ENCODE data around the gene KRT17.

The KRT17 gene

DNA sequence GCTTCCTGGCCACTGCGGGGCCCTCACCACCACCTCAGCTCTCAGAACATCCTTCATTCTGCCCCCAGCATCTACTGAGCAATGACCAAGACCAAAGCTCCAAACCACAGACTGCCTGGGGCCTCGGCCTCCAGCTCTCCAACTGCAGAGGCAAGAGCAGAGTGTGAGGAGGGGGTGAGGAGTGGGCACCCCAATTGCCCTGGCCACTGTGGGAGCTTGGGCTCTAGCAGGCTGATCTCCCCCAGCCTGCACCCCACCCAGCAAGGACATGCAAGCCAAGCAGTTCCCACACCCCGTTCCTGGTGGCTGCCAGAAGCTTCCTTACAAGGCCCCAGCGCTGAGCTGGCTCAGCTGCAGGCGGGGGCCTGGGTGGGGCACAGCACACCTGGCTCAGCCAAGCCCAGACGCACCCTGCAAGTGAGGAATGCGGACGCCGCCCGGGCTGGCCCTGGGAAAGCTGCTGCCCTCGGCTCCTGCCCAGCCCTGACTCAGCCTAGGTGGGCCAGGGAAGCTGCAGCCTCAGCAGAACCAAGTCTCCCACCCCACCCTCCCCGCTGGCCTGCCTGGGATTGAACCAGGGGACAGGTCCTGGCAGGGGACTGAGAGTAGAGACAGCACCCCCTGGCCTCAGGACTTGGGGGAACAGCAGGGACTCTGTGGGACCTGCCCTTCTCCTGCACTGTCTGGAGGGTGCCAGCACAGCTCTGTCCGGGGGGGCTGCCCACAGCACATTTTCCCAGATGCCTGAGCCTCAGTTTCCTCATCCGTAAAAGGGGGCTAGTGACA is 29.7 kb upstream of the KRT17 start:
- Histone ChIP-seq H3K36me3 (ENCODE audit: control insufficient read depth in 1 of 2, insufficient read depth in 2 of 2, low read length in 2 of 2) (no peaks in the 10 kb centered on the region), H3K4me3 (ENCODE audit: low read depth in 1 of 2, low read length in 2 of 2) (peak overlapping the region in 1 of 2 donors; percentile 41), H3K4me1 (ENCODE audit: control insufficient read depth in 1 of 2, insufficient read depth in 2 of 2, low read length in 2 of 2) (peaks cover 87 to 91% of the 10 kb centered on the region in 2 donors), H3K27me3 (ENCODE audit: control insufficient read depth in 1 of 2, insufficient read depth in 2 of 2, low read length in 2 of 2) (no peaks in the 10 kb centered on the region), H3K9me3 (ENCODE audit: control insufficient read depth in 1 of 2, low read length in 2 of 2) (no peaks in the 10 kb centered on the region), H3K27ac (ENCODE audit: low read depth, low read length) (peak overlapping the region; percentile 94), H3K9ac (ENCODE audit: low read depth in 1 of 2, low read length in 2 of 2) (peak overlapping the region; percentile 84 to 86)

DNA sequence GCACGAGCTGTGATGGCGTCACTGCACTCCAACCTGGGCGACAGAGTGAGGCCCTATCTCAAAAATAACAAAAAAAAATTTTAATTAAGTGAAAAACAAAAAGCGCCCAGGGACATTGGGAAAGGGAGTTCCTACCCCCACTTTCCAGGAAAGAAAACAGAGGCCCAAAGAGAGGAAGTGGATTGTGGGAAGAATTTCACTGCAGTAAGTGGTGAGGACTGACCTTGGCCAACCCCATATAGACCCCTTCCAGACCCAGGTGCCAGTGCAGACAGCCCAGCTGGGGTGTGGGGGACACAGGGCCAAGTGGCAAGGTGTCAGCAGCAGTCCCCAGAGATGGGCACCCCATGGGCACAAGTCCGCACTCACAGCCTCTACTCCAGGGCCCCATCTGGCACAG is 29.0 kb upstream of the KRT17 start:
- H3K4me3 ChIP-seq (ENCODE audit: low read depth in 1 of 2, low read length in 2 of 2), result no peak overlapping the region
- H3K9me3 ChIP-seq (ENCODE audit: control insufficient read depth in 1 of 2, low read length in 2 of 2), result no peaks in the 10 kb centered on the region
- H3K9ac ChIP-seq (ENCODE audit: low read depth in 1 of 2, low read length in 2 of 2), result peak overlapping the region; percentile 29 to 72
- H3K27ac ChIP-seq (ENCODE audit: low read depth, low read length), result peak overlapping the region; percentile 94
- H3K27me3 ChIP-seq (ENCODE audit: control insufficient read depth in 1 of 2, insufficient read depth in 2 of 2, low read length in 2 of 2), result no peaks in the 10 kb centered on the region
- H3K4me1 ChIP-seq (ENCODE audit: control insufficient read depth in 1 of 2, insufficient read depth in 2 of 2, low read length in 2 of 2), result peaks cover 86 to 89% of the 10 kb centered on the region in 2 donors
- no peaks in the 10 kb centered on the region for H3K36me3 ChIP-seq (ENCODE audit: control insufficient read depth in 1 of 2, insufficient read depth in 2 of 2, low read length in 2 of 2)

DNA sequence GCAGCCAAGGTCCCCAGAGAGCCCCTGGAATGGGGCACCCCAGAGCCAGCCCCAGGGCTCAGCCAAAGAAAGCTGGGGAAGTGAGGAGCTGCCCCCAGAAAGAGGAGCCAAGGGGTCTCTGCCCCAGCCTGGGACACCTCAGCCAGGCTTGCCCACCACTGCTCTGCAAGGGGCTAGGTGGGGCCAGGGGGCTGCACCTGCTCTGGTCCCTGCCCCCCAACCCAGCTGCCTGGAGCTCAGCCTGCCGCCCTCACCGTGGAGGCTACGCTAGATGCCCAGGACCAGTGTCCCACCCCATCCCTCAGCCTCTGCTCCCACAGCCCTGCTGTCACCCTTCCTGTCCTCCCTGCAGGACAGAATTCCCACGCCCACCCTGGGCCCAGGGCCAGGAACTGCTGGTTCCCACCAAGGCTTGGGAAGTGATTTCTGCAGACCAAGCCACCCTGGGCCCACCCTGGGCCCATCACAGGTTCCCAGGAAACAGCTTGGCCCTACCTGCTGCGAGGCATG is 28.1 kb upstream of the KRT17 start:
- Histone ChIP-seq H3K36me3 (ENCODE audit: control insufficient read depth in 1 of 2, insufficient read depth in 2 of 2, low read length in 2 of 2) (no peaks in the 10 kb centered on the region), H3K4me3 (ENCODE audit: low read depth in 1 of 2, low read length in 2 of 2) (no peak overlapping the region), H3K27me3 (ENCODE audit: control insufficient read depth in 1 of 2, insufficient read depth in 2 of 2, low read length in 2 of 2) (no peaks in the 10 kb centered on the region), H3K27ac (ENCODE audit: low read depth, low read length) (peak overlapping the region; percentile 94), H3K9ac (ENCODE audit: low read depth in 1 of 2, low read length in 2 of 2) (peak overlapping the region; percentile 29 to 72), H3K9me3 (ENCODE audit: control insufficient read depth in 1 of 2, low read length in 2 of 2) (no peaks in the 10 kb centered on the region), H3K4me1 (ENCODE audit: control insufficient read depth in 1 of 2, insufficient read depth in 2 of 2, low read length in 2 of 2) (peaks cover 89% of the 10 kb centered on the region in 2 donors)

DNA sequence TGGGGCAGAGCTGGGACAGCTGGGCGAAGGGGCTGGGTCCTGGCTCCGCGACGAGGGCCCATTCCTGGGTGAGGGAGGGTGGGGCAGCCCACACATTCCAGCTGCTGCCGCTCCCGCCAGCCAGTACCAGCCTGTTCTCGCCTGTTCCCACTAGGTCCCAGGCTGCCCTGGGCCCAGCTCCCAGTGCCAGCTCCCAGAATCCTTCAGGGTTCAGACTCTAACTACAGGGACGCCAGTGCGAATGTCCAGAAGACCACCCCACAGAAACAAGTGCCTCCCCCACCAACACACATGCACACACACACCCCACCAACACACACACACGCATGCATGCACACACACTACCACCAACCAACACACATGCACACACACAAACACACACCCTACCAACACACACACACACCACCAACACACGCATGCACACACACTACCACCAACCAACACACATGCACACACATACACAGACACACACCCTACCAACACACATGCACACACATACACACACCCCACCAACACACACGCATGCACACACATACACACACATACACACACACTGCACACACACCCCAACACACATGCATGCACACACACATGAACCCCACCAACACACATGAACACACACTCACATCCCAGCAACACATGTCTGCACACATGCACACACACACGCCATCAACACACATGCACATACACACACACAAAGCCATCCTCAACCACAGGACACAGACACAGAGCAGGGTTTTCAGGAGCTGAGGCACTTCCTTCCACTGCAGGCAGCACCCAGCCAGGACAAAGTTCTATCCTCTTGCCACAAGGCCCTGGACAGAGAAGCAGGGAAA is 27.5 kb upstream of the KRT17 start:
- Histone ChIP-seq H3K27me3 (ENCODE audit: control insufficient read depth in 1 of 2, insufficient read depth in 2 of 2, low read length in 2 of 2) (no peaks in the 10 kb centered on the region), H3K9ac (ENCODE audit: low read depth in 1 of 2, low read length in 2 of 2) (peak overlapping the region; percentile 29 to 92), H3K4me1 (ENCODE audit: control insufficient read depth in 1 of 2, insufficient read depth in 2 of 2, low read length in 2 of 2) (peaks cover 84 to 85% of the 10 kb centered on the region in 2 donors), H3K4me3 (ENCODE audit: low read depth in 1 of 2, low read length in 2 of 2) (peak overlapping the region in 1 of 2 donors; percentile 32), H3K27ac (ENCODE audit: low read depth, low read length) (peak overlapping the region; percentile 94), H3K9me3 (ENCODE audit: control insufficient read depth in 1 of 2, low read length in 2 of 2) (no peaks in the 10 kb centered on the region), H3K36me3 (ENCODE audit: control insufficient read depth in 1 of 2, insufficient read depth in 2 of 2, low read length in 2 of 2) (no peaks in the 10 kb centered on the region)

DNA sequence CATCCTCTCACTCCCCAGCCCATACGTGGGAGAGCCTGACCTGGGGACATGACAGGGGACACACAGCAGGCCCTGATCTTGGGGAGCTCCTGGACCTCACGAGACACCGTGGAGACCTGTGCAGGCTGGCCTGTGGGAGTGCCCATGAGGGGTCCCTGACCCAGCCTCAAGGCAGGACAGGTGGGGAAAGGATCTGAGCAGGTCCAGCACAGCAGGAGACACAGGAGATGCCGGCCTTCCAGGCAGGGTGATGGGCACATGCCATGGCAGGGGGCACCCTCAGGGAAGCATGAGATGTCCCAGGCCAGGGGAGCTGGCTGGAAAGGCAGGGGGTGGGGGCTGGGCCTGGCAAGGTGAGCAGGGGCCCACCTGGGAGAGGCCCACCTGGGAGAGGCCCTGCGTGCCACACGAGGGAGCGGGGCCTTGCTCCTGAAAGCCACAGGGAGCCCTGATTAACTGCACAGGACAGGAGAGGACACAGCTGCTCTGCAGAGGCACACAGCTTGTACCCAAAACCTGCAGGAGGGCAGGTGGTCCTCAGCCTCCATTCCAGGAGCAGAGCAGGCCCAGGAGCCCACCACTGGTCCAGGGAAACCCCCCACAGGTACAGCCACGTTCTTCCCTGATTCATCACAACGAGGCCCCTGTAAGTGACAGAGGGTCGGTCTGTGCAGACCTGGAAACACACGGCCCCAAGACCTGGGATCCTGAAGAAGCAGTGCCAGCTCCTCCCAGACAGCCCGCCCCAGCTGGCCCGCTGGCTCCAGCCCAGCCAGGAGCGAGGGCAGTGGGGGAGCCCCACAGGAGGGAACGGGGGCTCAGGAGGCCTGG is 26.6 kb upstream of the KRT17 start:
- H3K27ac ChIP-seq (ENCODE audit: low read depth, low read length), result peak overlapping the region; percentile 94
- H3K27me3 ChIP-seq (ENCODE audit: control insufficient read depth in 1 of 2, insufficient read depth in 2 of 2, low read length in 2 of 2), result no peaks in the 10 kb centered on the region
- H3K4me1 ChIP-seq (ENCODE audit: control insufficient read depth in 1 of 2, insufficient read depth in 2 of 2, low read length in 2 of 2), result peaks cover 76% of the 10 kb centered on the region in 2 donors
- H3K4me3 ChIP-seq (ENCODE audit: low read depth in 1 of 2, low read length in 2 of 2), result no peak overlapping the region
- peak overlapping the region; percentile 80 to 92 for H3K9ac ChIP-seq (ENCODE audit: low read depth in 1 of 2, low read length in 2 of 2)
- H3K9me3 ChIP-seq (ENCODE audit: control insufficient read depth in 1 of 2, low read length in 2 of 2), result no peaks in the 10 kb centered on the region
- no peaks in the 10 kb centered on the region for H3K36me3 ChIP-seq (ENCODE audit: control insufficient read depth in 1 of 2, insufficient read depth in 2 of 2, low read length in 2 of 2)

DNA sequence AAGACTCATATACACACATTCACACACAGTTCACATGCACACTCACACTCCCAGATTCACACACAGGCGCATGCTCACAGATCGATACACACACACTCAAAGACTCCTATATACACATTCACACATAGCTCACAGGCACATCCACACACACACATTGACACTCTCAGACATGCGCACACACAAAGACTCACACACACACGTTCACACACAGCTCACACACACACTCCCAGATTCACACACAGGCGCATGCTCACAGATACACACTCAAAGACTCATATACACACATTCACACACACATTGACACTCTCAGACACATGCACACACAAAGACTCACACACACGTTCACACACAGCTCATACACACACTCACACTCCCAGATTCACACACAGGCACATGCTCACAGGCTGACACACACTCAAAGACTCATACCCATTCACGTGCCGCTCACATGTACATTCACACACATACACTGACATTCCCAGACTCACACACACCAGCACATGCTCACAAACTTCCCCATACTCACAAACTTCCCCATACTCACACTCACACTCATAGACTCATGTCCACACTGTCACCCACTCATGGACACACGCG is 25.6 kb upstream of the KRT17 start:
- H3K9ac ChIP-seq (ENCODE audit: low read depth in 1 of 2, low read length in 2 of 2), result peak overlapping the region; percentile 80 to 92
- H3K27me3 ChIP-seq (ENCODE audit: control insufficient read depth in 1 of 2, insufficient read depth in 2 of 2, low read length in 2 of 2), result no peaks in the 10 kb centered on the region
- no peaks in the 10 kb centered on the region for H3K9me3 ChIP-seq (ENCODE audit: control insufficient read depth in 1 of 2, low read length in 2 of 2)
- no peak overlapping the region for H3K4me3 ChIP-seq (ENCODE audit: low read depth in 1 of 2, low read length in 2 of 2)
- peaks cover 68 to 69% of the 10 kb centered on the region in 2 donors for H3K4me1 ChIP-seq (ENCODE audit: control insufficient read depth in 1 of 2, insufficient read depth in 2 of 2, low read length in 2 of 2)
- H3K36me3 ChIP-seq (ENCODE audit: control insufficient read depth in 1 of 2, insufficient read depth in 2 of 2, low read length in 2 of 2), result no peaks in the 10 kb centered on the region
- H3K27ac ChIP-seq (ENCODE audit: low read depth, low read length), result no peak overlapping the region

DNA sequence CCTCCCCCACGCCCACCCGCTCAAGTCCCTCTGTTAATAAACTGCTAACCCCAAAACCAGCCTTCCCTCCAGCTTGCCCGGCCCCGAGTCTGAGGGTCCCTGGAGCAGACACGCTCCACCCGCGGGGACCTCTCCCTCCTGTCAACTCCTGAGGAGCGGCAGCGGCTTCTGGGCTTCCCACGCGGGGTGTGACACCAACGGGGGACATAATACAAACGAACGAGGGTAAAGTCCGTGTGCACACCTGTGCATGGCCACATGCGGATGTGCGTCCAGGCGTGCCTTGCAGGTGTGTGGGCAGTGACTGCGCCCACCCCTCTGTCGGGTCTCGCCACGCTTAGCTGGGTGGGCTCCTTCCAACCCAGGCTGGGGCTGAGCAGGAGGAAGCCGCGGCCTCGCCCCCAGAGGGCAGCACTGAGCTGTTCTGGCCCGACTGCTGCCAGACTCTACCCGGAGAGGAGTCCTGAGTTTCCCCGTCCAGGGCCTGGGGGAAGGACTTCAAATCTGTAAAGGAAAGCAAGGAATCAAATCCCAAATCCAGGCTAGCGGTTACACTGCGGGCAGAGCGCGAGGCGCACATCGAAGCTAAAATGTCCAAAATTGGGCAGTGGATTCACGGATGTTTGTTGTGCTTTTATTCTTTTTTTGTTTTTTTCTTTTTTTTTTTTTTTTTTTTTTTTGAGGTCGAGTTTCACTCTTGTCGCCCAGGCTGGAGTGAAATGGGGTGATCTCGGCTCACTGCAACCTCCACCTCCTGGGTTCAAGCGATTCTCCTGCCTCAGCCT is 24.2 kb upstream of the KRT17 start:
- Histone ChIP-seq H3K27me3 (ENCODE audit: control insufficient read depth in 1 of 2, insufficient read depth in 2 of 2, low read length in 2 of 2) (no peaks in the 10 kb centered on the region), H3K4me3 (ENCODE audit: low read depth in 1 of 2, low read length in 2 of 2) (peak overlapping the region; percentile 68 to 74), H3K9me3 (ENCODE audit: control insufficient read depth in 1 of 2, low read length in 2 of 2) (no peaks in the 10 kb centered on the region), H3K4me1 (ENCODE audit: control insufficient read depth in 1 of 2, insufficient read depth in 2 of 2, low read length in 2 of 2) (peaks cover 57 to 58% of the 10 kb centered on the region in 2 donors), H3K27ac (ENCODE audit: low read depth, low read length) (peak overlapping the region; percentile 65), H3K9ac (ENCODE audit: low read depth in 1 of 2, low read length in 2 of 2) (peak overlapping the region; percentile 44 to 82), H3K36me3 (ENCODE audit: control insufficient read depth in 1 of 2, insufficient read depth in 2 of 2, low read length in 2 of 2) (no peaks in the 10 kb centered on the region)

DNA sequence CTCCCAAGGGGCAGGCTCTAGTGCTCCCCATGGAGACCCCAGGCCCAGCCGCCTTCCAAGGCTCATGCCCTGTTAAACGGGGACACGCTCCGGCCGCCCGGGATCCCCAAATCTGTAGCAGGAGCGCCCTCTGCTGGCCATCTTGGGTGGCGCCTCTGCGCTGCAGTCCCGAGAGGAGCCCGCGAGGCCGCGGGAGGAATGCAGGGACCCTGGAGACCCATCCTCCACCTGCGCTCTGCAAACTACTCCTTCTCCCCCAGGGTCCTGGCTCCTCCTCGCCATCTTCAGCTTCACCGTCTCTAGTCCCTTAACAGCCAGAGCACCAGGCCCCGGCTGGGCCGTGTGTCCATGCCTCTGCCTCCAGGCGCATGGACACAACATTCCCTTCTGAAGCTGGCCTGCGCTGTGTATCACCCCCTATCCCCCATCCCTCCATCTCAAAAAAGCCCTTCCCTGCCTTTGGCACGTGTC is 23.6 kb upstream of the KRT17 start:
- H3K9ac ChIP-seq (ENCODE audit: low read depth in 1 of 2, low read length in 2 of 2), result peak overlapping the region; percentile 44 to 82
- H3K9me3 ChIP-seq (ENCODE audit: control insufficient read depth in 1 of 2, low read length in 2 of 2), result no peaks in the 10 kb centered on the region
- peaks cover 51 to 52% of the 10 kb centered on the region in 2 donors for H3K4me1 ChIP-seq (ENCODE audit: control insufficient read depth in 1 of 2, insufficient read depth in 2 of 2, low read length in 2 of 2)
- H3K27ac ChIP-seq (ENCODE audit: low read depth, low read length), result peak overlapping the region; percentile 65
- H3K36me3 ChIP-seq (ENCODE audit: control insufficient read depth in 1 of 2, insufficient read depth in 2 of 2, low read length in 2 of 2), result no peaks in the 10 kb centered on the region
- H3K4me3 ChIP-seq (ENCODE audit: low read depth in 1 of 2, low read length in 2 of 2), result peak overlapping the region; percentile 68 to 74
- no peaks in the 10 kb centered on the region for H3K27me3 ChIP-seq (ENCODE audit: control insufficient read depth in 1 of 2, insufficient read depth in 2 of 2, low read length in 2 of 2)

All from duodenal mucosa (tissue), 2 donors.